GM19452 (cell line): Measurements from ENCODE around the gene SLC9A1.

Experiments used
- ATAC-seq: cut with Tn5 transposase; IDR thresholded peaks from one replicate; pipeline ENCODE4 v1.9.1; 2021; ENCODE audit not compliant: unreplicated experiment

Gene SLC9A1

DNA sequence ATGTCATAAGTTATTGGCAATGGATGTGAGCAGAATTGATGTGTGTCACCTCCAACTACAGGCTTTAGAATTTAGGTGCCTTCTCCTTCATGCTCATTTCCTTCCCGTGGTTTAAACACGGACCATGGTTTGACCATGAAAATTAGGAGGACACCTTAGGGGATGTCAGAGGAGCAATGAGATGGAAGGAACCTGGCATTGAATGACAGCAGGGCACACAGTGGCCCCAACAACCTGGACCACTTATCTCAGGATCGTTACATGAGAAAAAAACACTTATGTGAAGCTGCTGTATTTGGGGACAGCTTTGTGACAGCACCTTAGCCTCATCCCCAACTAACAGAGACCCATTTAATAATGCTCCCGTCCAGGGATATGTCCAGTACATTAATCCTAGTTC lies 70.8 kb downstream of the SLC9A1 start:
- ATAC-seq, result no peak

DNA sequence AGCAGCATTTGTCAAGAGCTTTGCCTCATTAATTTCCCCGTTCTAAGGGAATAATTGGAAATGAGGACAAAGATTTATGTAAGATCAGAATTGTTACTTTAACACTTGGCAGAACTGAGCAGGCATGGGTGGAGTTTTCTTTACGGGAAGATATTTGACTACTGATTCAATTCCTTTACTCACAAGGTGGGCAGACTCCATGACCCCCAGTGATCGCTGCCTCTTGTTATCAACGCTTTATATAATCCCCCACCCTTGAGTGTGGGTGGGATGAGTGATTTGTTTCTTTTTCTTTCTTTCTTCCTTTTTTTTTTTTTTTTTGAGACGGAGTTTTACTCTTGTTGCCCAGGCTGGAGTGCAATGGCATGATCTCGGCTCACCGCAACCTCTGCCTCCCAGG lies 77.0 kb downstream of the SLC9A1 start:
- ATAC-seq, result no peak

DNA sequence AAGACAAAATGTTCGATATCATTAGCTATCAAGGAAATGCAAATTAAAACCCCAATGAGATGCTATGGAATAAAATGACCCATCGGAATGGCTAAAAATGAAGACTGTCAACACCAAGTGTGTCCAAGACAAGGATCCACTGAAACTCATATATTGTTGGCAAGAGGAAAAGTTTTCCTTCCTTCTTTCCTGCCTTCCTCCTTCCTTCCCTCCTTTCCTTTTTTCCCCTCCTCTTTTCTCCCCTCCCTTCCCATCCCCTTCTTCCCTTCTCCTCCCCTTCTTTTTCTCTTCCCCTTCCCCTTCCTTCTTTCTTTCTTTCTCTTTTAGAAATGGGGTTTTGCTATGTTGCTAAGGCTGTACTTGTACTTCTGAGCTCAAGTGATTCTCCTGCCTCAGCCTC lies 78.1 kb downstream of the SLC9A1 start:
- no peak for ATAC-seq

DNA sequence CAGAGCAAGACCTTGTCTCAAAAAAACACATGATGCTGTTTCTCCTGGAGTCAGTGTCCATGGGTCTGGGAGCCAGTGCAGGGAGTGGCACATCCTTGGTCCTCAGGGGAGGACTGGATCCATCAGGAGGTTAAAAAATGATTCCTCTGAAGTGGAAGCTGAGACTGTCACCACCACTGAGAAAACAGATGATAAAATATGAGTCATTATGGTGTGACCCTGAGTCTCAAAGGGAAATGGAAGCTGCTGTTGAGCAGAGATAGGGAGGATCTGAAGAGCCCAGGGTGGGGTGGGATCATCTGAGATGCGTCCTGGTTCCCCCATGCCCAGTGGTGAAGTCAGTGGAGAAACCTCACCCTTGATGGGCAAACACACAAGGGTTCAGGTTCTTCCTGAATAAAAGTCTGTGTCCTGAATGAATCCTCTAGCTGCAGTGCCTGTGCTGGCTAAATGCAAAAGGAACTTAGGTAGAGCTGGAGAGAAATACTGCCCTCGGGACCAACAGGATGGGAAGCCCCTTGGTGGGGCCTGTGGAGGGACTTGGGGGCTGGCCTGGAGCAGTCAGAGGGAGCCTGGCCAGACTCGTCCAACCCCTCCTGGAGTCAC lies 80.6 kb downstream of the SLC9A1 start:
- no peak for ATAC-seq

DNA sequence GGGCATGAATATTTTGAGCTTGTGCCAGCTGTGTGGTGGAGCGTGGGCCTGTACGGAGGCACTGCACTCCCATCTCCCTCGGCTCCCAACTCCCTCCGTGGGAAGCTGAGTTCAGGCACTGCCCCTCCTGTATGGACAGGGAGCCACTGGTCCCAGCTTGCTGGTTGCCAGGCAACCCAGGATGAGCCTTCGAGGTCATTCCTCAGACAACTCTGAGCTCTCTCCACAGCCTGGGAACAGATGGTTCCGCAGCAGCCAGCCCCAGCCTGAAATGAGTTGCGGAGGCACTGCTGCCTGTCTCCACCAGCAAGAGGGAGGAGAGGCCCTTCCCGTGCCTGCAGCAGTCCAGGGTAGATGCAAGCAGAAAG lies 83.9 kb downstream of the SLC9A1 start:
- no peak for ATAC-seq

DNA sequence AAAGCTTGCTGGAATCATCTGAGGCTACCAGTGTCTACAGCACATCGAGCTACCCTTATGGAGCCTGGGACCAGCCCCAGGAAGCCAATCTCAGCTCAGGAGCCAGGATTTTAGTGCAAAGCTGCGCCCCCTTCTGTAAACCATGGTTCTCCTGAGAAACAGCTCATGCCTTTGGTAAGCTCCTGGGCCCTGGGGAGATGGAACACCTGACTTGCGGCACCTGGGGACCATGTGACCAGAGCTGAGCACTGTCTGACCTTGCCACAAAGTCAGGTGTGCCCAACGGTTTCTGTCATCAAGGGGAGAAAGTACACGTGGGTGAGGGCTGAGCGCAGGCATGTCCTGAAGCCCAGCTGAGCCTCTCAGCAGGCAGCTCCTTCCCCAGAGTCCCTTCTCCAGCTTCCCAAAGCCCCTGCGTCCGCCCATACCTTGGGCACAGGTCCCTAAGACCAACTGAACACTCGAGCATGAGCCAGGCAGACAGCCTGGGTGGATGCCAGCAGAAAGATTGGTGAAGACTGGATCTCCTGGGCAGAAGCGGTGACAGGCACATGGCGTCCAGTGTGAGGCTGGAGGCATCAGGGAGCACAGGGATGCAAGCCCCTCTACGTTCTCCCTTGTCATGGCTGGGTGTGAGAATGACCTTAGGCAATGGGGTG lies 84.4 kb downstream of the SLC9A1 start:
- ATAC-seq, result no peak

DNA sequence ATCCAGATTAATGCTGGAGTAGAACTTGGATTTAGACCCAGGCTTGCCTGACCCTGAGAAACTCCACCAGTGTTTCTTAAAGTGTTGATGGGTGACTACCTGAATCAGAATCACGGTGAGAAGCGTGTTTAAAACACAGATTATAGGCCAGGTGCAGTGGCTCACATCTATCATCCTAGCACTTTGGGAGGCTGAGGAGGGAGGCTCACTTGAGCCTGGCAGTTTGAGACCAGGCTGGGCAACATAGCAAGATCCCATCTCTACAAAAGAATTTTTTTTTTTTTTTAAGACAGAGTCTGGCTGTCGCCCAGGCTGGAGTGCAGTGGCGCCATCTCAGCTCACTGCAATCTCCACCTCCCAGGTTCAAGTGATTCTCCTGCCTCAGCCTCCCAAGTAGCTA lies 86.0 kb downstream of the SLC9A1 start:
- no peak for ATAC-seq

DNA sequence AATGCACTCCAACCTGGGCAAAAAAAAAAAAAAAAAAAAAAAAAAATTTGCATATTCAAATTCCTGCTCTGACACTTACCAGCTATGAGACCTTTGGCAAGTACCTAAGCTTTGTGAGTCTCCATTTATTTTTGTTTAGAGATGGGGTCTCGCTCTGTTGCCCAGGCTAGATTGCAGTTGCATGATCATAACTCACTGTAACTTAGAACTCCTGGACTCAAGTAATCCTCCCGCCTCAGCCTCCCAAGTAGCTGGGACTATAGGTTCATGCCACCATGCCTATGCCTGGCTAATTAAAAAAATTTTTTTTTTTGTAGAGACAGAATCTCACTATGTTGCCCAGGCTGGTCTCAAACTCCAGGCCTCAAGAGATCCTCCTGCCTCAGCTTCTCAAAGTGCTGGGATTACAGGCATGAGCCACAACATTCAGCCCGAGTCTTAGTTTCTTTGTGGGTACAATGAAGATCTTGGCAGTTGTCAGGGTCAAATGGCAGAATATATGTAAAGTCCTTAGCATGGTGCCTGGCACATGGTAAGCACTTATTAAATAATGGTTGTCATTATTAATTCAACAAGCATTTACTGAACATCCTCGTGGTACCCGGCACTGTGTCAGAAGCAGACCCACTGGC lies 88.8 kb downstream of the SLC9A1 start:
- ATAC-seq, result no peak

DNA sequence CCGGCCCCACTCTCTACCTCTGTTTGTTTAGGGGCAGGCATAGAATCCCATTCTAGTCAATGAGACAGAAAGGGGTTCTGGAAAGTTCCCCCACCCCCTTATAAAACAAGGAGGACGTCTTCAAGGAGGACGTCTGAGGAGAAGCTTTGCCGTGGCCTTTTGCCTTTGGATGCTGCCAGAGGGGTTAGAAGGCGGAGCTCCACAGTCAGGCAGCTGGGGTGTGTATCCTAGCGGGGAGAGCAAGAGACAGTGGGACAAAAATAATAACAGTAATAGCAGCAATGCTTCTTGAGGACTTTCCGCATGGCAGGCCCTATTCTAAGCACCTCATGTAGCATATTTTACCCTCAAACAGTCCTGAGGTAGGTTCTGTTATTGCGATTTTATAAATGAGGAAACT lies 94.0 kb downstream of the SLC9A1 start:
- ATAC-seq, result no peak

DNA sequence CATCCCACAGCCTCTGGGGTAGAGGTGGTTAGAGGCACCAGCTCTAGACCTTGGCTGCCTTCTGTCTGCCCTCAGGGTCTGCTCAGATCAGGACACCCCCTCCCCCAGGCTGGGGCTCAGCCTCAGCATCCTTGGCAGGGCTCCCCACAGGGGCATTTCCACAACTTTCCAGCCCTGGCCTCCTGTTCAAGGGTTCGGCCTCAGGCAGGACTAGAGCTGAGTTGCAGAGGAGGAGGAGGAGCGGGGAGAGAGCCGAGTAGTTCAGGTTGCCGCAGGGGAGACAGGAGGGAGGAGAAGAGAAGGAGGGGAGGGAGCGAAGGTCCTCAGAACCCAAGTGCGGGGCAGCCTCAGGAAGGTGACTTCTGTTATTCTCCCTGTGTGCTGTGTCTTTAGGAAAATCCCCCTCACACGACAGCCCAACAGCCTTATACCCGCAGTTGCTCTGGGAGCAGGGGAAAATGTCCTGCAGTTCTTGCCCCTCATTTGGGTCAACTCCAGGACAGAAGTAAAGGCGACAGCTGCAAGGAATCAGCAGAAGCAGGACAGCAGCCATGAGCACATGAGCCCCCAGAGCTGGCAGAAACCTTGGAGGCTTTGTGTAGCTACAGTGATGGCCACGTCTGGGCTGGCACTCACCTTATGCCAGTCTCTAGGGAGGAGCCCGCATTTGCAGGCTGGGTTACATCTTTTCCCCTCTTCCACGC lies 95.8 kb downstream of the SLC9A1 start:
- no peak for ATAC-seq

DNA sequence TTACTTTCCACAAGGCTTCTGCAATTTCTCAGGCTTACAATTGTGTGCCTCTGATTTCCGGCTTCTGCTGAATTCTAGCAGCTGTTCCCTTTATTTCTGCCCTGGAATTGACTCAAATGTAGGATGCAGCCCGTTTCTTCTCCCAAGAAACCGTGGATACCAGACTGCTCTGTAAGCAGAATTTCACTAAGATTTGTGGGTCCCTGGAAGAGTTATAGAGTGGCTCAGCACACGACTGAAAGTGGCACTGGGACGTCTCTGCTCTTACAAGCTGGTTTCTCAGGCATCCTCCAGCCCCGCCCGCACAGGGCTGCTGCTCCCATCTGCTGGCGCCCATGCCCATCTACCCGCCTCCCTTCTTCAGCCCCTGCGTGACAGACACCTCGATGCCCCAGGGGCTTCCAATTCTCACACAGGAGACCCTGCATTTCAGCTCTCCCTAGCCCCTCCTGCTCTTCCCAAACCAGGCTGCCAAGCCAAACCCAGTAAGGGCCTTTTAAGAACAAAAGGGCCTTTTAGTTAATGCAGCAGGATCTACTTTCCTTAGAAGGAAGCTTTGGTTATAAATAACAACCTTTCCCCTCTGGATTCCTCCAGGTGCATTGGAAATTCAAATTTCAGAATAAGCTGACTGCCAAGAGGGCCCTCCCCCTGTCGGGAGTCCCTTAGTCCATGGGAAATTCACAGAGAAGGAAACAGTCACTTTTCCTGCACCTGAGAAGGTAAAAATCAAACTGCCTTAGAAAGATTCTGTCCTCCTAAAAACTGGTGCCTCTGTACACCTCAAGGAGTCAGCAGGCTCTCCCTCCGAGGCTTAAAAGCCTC lies 96.9 kb downstream of the SLC9A1 start:
- ATAC-seq, result no peak

DNA sequence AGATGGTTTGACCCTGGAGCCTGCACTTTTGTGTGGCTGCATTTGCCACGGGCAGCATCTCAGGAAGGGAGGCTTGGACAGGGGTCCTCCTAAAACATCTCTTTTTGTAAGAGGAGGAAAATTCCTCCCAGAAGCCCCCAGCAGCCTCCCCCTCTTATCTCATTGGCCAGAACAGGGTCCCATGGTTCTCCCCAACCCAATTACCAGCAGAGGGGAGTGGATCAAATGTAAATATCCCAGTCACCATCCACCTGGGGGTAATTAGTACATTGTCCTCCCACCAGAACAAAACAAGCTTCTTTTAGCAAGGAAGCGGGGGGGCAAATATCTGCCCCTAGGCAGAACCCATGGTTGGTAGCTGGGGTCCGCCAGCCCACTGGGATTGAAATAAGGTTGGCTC lies 97.5 kb downstream of the SLC9A1 start:
- no peak for ATAC-seq

DNA sequence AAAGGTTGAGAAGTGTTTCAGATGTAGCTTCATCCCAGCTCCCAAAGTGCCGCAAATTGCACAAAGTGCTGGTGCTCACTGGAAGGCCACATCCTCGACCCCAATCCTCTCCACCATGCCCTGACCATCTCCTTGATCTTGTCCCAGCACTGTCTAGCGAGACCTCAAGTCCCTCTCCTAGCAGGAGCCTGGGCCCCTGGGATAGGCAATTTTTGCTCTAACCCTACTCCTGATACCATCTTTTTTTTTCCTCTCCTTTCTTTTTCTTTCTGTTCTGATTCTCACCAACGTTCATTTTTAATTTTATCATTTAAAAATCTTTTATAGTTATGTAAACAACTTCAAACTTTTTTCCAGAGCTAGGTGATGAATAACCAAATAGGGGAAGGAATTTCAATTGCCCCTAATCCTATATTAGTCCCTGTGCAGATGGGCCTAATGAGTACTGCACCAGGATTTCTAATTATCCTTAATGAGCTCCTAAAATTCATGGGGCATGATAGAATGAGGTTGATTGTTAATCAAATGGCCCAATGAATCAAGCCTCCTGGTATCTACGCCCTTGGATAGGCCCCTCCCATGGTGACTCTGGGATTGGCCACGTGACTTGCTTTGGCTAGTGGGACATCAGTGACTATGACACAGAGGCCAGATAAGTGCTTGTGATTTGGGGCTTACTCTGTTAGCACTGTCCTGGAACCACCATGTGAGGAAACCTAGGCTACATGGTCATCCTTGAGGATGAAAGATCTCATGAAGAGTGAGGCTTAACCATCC lies 100.8 kb downstream of the SLC9A1 start:
- no peak for ATAC-seq

DNA sequence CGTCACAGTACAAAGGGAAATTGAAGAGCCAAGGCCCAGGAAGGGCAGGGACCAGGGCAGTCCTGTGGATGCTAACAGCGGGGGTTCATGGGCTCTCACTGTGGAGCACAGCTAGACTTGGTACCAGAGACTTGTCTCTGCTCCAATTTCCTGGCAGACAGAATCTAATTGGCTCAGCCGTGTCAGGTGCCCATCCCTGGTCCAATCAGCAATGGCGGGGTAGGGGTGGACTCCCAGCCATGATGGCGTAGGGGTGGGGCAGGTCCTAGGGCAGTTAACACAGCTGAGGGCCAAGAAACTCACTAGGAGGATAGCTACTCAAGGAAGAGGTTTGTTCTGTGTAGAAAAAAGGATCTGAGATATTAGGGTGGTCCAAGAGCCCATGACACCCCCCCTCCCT lies 102.4 kb downstream of the SLC9A1 start:
- no peak for ATAC-seq

DNA sequence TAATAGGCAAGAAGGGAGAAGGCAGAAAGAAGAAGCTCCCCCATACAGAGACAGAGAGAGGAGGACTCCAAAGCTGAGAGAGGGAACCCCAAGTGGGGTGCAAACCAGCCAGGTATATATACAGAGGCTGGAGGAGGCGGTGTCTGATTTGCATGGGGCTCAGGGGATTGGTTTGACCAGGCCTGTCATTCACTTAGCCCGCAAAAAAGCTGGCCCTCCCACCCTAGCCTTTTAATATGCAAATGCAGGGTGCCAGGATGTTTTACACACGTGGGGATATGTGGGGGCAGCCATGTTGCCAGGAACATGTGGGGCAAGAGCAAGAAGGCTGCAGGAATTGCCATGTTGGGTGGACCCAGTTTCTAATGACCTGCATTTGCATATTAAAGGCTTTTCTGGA lies 105.3 kb downstream of the SLC9A1 start:
- ATAC-seq, result no peak

DNA sequence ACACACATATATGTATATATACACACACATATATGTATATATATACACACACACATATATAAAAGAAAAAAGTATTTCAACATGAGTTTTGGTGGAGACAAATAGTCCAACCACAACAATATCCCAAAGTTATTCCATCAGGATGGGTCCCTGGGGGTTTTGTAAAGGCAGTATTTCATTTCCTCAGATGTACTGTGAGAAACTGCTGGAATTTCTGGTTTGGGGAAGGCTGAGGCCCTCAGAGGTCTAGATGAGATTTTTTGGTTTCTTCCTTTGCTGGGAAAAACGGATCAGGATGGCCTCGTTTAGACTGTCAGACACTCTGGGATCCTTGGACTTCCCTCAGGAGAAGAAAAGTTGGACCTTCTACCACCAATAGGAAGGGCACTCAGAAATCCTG lies 105.8 kb downstream of the SLC9A1 start:
- no peak for ATAC-seq
